ENCODE data around the gene PTPA.

Gene PTPA

GRCh38 chr9:129084087-129084486 is 27.1 kb upstream of the PTPA start:
- DNase-seq (ENCODE audit: low read depth) = no peak

GRCh38 chr9:129089246-129089645 is 22.0 kb upstream of the PTPA start:
- no peak for DNase-seq (ENCODE audit: low read depth)

GRCh38 chr9:129093602-129094386 is 17.4 kb upstream of the PTPA start:
- DNase-seq (ENCODE audit: low read depth) = no peak

GRCh38 chr9:129094387-129095169 is 16.6 kb upstream of the PTPA start:
- DNase-seq (ENCODE audit: low read depth) = no peak

GRCh38 chr9:129095170-129095667 is 16.0 kb upstream of the PTPA start:
- no peak for DNase-seq (ENCODE audit: low read depth)

- no peak for DNase-seq (ENCODE audit: low read depth)
Measured at GRCh38 chr9:129095908-129096307, 15.3 kb upstream of the PTPA start.

- DNase-seq (ENCODE audit: low read depth) = no peak
Measured at GRCh38 chr9:129097671-129098306, 13.4 kb upstream of the PTPA start.

GRCh38 chr9:129098328-129098727 is 12.9 kb upstream of the PTPA start:
- DNase-seq (ENCODE audit: low read depth) = no peak

GRCh38 chr9:129100383-129101169 is 10.6 kb upstream of the PTPA start:
- no peak for DNase-seq (ENCODE audit: low read depth)

GRCh38 chr9:129101279-129101678 is 9.9 kb upstream of the PTPA start:
- no peak for DNase-seq (ENCODE audit: low read depth)

GRCh38 chr9:129102095-129102525 is 9.1 kb upstream of the PTPA start:
- DNase-seq (ENCODE audit: low read depth) = no peak

GRCh38 chr9:129102791-129103594 is 8.2 kb upstream of the PTPA start:
- no peak for DNase-seq (ENCODE audit: low read depth)

- DNase-seq (ENCODE audit: low read depth) = no peak
Measured at GRCh38 chr9:129103595-129103965, 7.6 kb upstream of the PTPA start.

- DNase-seq (ENCODE audit: low read depth) = no peak
Measured at GRCh38 chr9:129104051-129104450, 7.2 kb upstream of the PTPA start.

GRCh38 chr9:129105857-129106694 is 5.1 kb upstream of the PTPA start:
- no peak for DNase-seq (ENCODE audit: low read depth)

GRCh38 chr9:129107651-129108050 is 3.6 kb upstream of the PTPA start:
- no peak for DNase-seq (ENCODE audit: low read depth)

- DNase-seq (ENCODE audit: low read depth) = no peak
Measured at GRCh38 chr9:129108083-129108804, 3.0 kb upstream of the PTPA start.

GRCh38 chr9:129108805-129109536 is 2.2 kb upstream of the PTPA start:
- no peak for DNase-seq (ENCODE audit: low read depth)

GRCh38 chr9:129109537-129109903 is 1.7 kb upstream of the PTPA start:
- DNase-seq (ENCODE audit: low read depth) = no peak
